ENCODE measurements around the gene TNF.

- TF ChIP-seq, protein P1, sequence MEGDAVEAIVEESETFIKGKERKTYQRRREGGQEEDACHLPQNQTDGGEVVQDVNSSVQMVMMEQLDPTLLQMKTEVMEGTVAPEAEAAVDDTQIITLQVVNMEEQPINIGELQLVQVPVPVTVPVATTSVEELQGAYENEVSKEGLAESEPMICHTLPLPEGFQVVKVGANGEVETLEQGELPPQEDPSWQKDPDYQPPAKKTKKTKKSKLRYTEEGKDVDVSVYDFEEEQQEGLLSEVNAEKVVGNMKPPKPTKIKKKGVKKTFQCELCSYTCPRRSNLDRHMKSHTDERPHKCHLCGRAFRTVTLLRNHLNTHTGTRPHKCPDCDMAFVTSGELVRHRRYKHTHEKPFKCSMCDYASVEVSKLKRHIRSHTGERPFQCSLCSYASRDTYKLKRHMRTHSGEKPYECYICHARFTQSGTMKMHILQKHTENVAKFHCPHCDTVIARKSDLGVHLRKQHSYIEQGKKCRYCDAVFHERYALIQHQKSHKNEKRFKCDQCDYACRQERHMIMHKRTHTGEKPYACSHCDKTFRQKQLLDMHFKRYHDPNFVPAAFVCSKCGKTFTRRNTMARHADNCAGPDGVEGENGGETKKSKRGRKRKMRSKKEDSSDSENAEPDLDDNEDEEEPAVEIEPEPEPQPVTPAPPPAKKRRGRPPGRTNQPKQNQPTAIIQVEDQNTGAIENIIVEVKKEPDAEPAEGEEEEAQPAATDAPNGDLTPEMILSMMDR (conservative IDR thresholded peaks at IDR 0.05 in 1 of 2, IDR thresholded peaks at IDR 0.05 in 1 of 2; ENCODE audit: low read depth in 1 of 2, low read length in 2 of 2): no peak
- no peak for TF ChIP-seq EZH2 (IDR thresholded peaks at IDR 0.05; ENCODE audit: low read length, missing control alignments)
Observed at GRCh38 chr6:31615748-31616147, 40.4 kb downstream of the TNF start.

Data from fibroblast of lung (primary cell).